ENCODE data around the gene REPIN1. TPM values are rescaled to one million over a fixed set of nuclear protein-coding genes. Genes with fewer than 3 reads are reported as not detected.

Gene REPIN1
- total and polyA plus RNA-seq, 9 of the 15 experiments (the other 6 are each of a cell fraction or from before 2014, with no cell fraction given) = 8.1 to 283 (median 94.3) TPM

GRCh38 chr7:150379441-150380379 is 11.1 kb downstream of the REPIN1 start (continued):
- no peak for TF ChIP-seq CLOCK (CRISPR knock-in tag; IDR thresholded peaks at IDR 0.05; ENCODE audit: borderline replicate concordance)
- TF ChIP-seq, protein P1, sequence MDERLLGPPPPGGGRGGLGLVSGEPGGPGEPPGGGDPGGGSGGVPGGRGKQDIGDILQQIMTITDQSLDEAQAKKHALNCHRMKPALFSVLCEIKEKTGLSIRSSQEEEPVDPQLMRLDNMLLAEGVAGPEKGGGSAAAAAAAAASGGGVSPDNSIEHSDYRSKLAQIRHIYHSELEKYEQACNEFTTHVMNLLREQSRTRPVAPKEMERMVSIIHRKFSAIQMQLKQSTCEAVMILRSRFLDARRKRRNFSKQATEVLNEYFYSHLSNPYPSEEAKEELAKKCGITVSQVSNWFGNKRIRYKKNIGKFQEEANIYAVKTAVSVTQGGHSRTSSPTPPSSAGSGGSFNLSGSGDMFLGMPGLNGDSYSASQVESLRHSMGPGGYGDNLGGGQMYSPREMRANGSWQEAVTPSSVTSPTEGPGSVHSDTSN (CRISPR knock-in tag; IDR thresholded peaks at IDR 0.05; ENCODE audit: low read depth) = no peak
- TF ChIP-seq, protein P1 (tag; conservative IDR thresholded peaks at IDR 0.05; ENCODE audit: low read depth) = no peak
- no peak for TF ChIP-seq MXD1 (CRISPR knock-in tag; IDR thresholded peaks at IDR 0.05; ENCODE audit: borderline replicate concordance, poor library complexity, severe bottlenecking)
- TF ChIP-seq ZNF318 (IDR thresholded peaks at IDR 0.05; ENCODE audit: borderline replicate concordance in 1 of 2, low read depth in 1 of 2) = no peak
- no peak for TF ChIP-seq ZKSCAN8 (CRISPR knock-in tag; IDR thresholded peaks at IDR 0.05)
- TF ChIP-seq, protein P2, sequence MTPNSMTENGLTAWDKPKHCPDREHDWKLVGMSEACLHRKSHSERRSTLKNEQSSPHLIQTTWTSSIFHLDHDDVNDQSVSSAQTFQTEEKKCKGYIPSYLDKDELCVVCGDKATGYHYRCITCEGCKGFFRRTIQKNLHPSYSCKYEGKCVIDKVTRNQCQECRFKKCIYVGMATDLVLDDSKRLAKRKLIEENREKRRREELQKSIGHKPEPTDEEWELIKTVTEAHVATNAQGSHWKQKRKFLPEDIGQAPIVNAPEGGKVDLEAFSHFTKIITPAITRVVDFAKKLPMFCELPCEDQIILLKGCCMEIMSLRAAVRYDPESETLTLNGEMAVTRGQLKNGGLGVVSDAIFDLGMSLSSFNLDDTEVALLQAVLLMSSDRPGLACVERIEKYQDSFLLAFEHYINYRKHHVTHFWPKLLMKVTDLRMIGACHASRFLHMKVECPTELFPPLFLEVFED (CRISPR knock-in tag; conservative IDR thresholded peaks at IDR 0.05) = no peak
- no peak for TF ChIP-seq EWSR1 (IDR thresholded peaks at IDR 0.05; ENCODE audit: borderline replicate concordance, low read depth, partially characterized antibody)

Data from K562 (cell line).